CD4-positive, alpha-beta T cell treated with Interleukin-4 for 4 hours (primary cell): Measurements from ENCODE around the gene KRTAP5-3.

ENCODE experiments used
- DNase-seq: peaks from one replicate; pipeline ENCODE4 v3.0.0-alpha.2; 2020

Gene KRTAP5-3

GRCh38 chr11:1642288-1643145 is 34.3 kb upstream of the KRTAP5-3 start:
- DNase-seq = no peak

GRCh38 chr11:1641096-1641495 is 32.8 kb upstream of the KRTAP5-3 start:
- DNase-seq = no peak

GRCh38 chr11:1640076-1640946 is 32.0 kb upstream of the KRTAP5-3 start:
- DNase-seq = no peak

GRCh38 chr11:1639666-1640065 is 31.4 kb upstream of the KRTAP5-3 start:
- DNase-seq = no peak

GRCh38 chr11:1639102-1639620 is 30.9 kb upstream of the KRTAP5-3 start:
- DNase-seq = no peak

DNA sequence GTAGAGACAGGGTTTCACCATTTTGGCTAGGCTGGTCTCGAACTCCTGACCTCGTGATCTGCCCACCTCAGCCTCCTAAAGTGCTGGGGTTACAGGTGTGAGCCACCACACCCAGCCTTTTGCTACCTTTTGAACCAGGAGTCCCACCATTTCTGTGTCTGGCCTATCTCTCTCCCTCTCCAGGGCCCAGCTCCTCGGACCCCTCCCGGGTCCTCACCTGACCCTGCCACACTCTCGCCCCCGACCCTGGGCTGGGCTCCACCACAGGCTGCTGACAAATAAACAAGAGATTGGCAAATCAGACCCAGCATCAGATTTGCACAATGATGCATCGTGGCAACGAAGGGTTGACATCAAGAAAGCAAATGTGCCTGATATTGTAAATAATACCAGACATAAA is 30.1 kb upstream of the KRTAP5-3 start:
- DNase-seq = no peak

DNA sequence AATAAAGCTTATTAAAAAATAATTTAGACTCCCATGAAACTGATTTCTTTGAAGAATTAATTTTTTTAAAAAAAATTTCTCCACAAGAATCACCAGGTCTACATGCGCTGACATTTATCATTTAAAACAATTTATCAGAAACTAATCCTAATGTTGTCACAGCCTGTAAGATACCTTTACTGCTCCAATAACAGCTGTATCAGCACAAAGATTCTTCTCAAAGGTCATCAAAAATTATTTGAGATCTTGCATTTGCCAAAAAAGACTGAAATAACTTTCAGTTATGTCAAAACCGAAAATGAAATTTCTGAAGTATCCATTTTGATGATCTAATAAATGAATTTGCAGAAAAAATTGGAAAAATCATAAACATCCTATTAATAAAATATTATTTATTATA is 29.4 kb upstream of the KRTAP5-3 start:
- DNase-seq = no peak

- DNase-seq = no peak
Observed at GRCh38 chr11:1636291-1636950, 28.2 kb upstream of the KRTAP5-3 start.

- no peak for DNase-seq
Observed at GRCh38 chr11:1633864-1634263, 25.6 kb upstream of the KRTAP5-3 start.

GRCh38 chr11:1632053-1632714 is 23.9 kb upstream of the KRTAP5-3 start:
- no peak for DNase-seq

DNA sequence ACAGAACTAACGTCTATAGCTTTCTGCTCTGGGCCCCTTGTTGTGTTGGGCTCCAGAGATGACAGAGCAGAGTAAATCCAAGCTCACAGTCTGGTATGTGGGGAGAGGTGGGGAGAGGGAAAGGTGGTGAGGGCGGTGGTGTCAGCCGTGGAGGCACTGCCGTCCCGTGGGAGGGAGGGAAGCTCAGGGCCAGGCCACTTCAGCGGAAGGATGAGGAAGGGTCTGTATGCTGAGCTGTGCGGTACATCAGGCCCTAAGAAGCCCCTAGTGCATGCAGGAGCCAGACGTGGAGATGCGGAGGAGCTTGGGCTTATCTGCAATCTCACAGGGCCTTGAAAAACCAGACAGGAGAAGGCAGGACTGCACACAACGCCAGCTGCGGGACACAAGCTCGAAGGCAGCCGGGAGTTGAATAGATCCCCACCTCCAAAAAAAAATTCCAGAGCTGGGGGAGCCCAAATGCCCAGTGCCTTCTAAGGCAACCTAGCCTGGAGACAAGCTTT is 22.9 kb upstream of the KRTAP5-3 start:
- no peak for DNase-seq

DNA sequence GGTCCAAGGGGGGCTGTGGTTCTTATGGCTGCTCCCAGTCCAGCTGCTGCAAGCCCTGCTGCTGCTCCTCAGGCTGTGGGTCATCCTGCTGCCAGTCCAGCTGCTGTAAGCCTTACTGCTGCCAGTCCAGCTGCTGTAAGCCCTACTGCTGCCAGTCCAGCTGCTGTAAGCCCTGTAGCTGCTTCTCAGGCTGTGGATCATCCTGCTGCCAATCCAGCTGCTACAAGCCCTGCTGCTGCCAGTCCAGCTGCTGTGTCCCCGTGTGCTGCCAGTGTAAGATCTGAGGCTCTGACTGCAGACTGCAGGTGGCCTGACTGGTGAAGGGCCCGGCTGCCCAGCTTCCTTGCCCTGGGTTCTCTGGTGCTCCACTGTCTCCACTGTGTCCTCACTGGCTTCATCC is 22.0 kb upstream of the KRTAP5-3 start:
- no peak for DNase-seq

DNA sequence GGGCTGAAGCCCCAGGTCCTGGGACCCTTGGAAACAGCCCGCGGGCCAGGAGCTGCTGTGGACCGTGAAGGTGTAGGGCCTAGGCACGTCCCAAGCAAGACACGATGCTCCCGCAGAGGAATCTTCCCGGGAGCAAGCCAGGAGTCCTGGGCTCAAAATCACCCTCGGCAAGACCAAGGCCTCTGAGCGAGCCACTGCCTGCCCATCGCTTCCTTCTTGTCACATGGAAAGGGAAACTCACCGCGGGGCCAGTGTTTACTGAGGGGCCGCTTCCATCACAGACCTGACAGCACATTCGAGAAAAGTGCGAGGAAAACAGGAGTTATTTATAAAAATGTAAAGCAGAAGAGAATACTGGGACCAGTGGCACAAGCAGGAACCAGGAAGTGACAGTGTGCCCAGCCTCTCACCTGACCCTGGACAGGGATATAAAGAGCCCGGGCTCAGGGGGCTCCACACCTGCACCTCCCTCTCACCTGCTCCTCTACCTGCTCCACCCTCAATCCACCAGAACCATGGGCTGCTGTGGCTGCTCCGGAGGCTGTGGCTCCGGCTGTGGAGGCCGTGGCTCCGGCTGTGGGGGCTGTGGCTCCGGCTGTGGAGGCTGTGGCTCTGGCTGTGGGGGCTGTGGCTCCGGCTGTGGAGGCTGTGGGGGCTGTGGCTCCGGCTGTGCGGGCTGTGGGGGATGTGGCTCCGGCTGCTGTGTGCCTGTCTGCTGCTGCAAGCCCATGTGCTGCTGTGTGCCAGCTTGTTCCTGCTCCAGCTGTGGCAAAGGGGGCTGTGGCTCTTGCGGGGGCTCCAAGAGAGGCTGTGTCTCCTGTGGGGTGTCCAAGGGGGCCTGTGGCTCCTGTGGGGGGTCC is 21.3 kb upstream of the KRTAP5-3 start, which contains the start of gene KRTAP5-5:
TSS of gene KRTAP5-5 (plus strand) at position 450 of the 860 bp plus-strand sequence. CDS start at position 516, 66 bp downstream.
- no peak for DNase-seq

DNA sequence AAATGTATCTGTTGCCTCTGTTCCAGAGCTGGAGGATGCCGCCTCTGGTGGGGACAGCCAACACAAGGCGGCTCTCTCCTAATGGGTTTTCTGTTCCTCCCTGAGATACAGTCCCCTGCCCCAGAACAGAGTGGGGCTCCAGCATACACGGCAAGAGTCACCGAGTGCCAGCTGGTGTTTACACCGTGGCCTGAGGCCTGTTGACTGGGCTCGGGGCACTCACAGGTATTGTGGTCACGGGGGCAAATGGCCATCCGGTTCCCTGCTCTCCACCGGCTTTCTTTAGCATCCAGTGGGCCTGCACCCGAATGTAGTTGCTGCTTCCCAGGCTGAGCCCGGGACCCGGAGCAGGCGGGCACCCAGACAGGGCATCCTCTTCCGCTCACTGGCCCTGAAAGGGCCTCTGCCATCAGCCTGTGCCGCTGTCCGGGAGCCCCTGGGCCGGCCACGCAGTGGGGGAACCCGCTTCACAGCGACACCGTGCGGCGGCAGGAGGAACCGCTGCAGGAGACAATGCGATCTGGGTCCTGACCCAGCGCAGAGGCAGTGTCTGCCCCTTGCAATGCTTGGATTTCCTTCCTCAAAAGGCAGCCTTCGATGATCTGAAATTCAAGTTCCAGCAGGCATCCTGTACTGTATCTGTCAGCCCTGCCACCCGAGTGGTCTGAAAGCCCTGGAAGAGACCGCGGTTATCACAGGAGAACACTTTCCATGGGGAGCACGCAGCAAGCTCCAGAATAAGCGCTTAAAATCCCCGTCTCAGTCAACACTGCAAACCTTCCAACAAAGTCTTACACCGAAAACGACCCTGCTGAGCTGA is 20.5 kb upstream of the KRTAP5-3 start:
- peak; percentile 52 for DNase-seq

DNA sequence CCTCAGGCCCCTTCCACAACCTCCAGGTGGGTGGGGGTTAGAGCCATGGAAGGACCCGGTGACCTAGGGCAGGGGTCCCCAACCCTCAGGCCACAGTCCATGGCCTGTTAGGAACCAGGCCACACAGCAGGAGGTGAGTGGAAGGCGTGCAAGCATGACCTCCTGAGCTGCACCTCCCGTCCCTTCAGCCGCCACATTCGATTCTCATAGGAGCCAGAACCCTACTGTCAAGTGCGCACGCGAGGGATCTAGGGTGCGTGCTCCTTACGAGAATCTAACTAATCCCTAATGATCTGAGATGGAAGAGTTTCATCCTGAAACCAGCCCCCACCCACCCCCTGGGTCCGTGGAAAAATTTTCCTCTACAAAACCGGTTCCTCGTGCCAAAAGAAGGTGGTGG is 17.3 kb upstream of the KRTAP5-3 start:
- DNase-seq = no peak

DNA sequence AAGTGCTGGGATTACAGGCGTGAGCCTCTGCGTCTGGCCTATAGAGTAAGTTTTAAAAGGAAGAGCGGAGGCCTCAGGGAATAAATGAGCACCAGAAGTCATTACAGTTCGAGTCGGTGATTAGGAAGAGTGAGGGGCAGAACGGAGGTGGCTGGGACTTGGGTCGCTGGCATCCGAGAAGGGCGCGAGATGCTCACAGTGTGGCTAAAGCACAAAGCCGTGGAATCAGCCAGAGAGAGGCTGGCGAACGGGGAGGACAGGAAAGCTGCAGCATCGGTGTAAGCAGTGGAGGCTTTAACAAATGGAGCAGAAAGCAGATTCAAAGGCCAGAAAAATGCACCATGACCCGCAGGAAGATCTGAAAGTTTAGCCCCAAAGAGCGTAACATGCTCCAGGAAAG is 16.4 kb upstream of the KRTAP5-3 start:
- DNase-seq = no peak

- DNase-seq = no peak
Observed at GRCh38 chr11:1623716-1624115, 15.5 kb upstream of the KRTAP5-3 start.

DNA sequence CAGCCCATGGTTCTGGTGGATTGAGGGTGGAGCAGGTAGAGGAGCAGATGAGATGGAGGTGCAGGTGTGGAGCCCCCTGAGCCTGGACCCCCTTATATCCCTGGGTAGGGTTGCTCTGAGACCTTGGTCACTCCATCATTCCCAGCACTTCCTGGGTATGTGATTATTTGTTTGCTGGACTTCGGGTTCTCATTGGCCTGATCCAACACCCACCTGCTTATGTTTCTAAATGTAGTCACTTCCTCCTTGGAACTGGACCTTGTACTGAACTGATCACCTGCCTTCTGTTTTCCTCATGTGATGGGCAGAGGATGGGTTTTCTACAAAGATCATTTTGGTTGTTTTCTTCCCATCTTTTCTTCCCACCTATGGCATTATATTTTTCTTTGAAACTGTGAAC is 13.8 kb upstream of the KRTAP5-3 start, which contains the start of gene KRTAP5-4:
TSS of gene KRTAP5-4 (minus strand) at position 53 of the 400 bp plus-strand sequence. CDS start at position 8, 45 bp downstream.
- DNase-seq = no peak

DNA sequence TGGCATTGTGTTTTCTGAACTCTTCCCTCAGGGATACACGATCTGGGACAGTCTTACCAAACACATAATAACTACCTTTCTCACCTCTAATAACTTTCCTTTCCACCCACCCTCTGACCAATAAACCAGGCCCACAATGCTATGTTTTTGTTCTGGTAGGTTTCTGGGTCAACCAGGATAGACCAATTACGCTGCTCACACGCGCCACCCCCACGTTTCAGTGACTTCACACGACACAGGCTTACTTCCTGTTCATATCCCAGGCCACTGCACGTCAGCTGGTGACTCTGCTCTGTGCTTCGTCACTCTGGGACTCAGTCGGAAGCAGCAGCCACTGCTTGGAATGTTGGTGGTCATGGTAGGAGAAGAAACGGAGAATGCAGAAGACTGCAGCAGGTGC is 11.2 kb upstream of the KRTAP5-3 start:
- DNase-seq = peak; percentile 11

GRCh38 chr11:1618231-1618630 is 10.0 kb upstream of the KRTAP5-3 start:
- DNase-seq = no peak
